Daoy (cell line): ENCODE results near the gene KDM3B. TPM values are rescaled to one million over a fixed set of nuclear protein-coding genes. Genes with fewer than 3 reads are reported as not detected.

Experiments used
- DNase-seq: peaks from one replicate; pipeline ENCODE4 v3.0.0-alpha.2; 2015; ENCODE audit warnings: low read depth
- total RNA-seq: library from RNA; depleted of rRNA; stranded (reverse); fragments of >200 nt; shearing (Covaris generic); gene quantifications from 2 replicates; pipeline ENCODE4 v1.2.3, GENCODE V29; 2014

KDM3B gene
- total RNA-seq, 1 experiment from 2014 or later = 34.9 TPM

DNA sequence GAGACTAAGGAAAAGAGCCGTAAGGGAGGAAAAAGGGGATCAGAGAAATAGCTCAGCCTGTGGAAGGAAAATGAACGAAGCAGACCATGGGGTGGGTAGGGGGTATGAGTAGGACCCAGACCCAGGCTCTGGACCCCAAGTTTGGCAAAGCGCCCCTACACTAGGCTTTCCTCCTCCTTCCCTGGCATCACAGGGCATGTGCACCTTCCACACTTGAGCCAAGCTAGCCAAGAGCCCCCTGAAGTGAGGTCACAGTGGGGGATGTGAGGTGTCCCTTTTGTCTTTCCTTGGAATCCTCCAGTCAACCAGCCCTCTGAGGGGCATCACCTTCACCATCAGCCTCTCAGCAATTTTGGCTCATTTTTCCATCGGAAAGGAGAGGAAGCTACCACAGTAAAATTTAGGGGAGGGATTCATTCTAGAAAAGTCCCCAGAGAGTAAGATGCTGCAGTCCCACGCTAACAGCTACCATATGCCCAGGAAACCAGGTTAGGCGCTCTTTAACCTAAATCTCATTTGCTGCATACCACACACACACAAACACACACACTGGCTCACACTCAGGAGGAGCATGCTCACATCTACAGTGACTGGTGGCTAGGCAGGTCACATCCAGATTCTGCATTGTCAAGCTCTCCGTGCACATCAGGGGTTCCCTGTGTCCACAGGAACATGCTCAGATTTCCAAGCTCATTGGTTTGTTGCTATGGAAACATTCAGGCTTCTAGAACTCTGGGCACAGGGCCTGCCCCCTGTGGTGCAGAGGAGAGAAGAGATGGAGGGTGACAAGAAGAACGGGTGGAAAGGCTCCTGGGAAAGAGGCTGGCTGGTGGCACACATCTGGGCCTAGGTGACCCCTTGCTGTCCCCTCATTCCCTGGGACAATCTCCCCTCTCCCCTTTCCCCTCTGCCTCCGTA lies 96.3 kb downstream of the KDM3B start:
- peak; percentile 48 for DNase-seq

GRCh38 chr5:138449501-138450239 lies 97.2 kb downstream of the KDM3B start:
- DNase-seq = peak; percentile 90

DNA sequence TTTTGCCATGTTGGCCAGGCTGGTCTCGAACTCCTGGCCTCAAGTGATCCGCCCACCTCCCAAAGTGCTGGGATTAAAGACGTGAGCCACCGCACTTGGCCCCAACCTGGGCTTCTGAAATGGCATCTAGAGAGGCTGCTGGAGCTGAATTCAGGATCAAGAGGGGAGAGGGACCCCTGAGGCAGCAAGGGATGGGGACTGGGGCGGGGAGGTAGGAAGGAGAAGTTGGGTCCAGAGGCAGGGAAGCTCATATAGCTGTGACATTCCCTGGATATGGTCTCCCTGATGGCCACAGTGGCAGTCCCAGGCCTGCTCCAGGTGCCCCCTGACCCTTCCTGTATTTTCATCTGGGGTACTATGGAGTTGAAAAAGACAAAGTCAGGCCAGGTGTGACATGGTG lies 98.5 kb downstream of the KDM3B start:
- no peak for DNase-seq

DNA sequence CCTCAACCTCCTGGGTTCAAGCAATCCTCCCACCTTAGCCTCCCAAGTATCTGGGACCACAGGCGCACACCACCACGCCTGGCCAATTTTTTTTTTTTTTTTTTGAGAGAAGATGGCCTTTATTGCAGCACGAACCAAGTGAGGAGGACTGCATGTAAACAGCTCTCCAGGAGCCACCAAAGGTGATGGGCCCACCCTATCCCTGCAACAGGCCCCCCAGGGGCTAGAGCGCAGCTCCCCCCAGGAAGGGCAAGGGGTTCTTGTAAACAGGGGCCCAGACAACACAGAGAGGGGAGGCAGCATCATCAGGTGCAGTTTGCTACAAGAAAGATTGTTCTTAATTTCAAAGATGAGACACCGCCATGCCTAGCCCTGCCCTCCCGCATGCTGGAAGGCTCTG lies 100.2 kb downstream of the KDM3B start:
- peak; percentile 1 for DNase-seq

- DNase-seq = no peak
These were observed 101.1 kb downstream of the KDM3B start for GRCh38 chr5:138453590-138453989.

- DNase-seq = no peak
These were observed 101.6 kb downstream of the KDM3B start for GRCh38 chr5:138454121-138454520.

DNA sequence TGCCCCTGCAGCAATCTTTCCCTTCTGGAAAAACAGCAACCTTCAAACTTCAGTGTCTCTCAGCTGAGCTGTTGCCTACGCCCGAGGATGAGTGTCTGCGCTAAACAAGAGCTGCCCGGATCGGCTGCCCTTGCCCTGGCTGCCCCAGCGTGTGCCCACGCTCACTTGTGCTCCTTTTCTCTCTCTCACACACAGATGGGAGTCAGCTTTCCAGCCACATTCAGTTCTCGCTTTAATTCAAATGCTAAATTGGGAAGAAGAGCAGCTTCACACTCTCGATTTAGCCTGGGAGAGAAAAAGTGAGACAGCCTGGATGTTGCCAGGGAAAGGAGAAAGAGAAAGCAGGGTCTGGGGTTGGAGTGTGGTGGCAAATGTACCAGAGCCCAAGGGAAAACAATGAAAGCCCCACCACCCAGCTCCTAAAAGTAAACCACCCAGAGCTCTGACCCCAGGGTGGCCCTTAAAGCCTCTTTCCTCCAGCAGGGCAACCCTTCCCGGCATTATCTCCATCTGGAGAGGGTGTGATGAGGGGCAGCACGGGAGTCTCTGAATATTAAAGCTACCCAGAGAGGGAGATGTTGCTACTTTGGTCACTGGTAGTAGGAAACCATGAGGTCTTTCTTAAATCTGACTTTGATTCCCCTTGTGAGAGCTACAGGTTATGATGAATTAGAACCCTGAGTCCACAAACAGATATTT lies 102.9 kb downstream of the KDM3B start:
- no peak for DNase-seq

DNA sequence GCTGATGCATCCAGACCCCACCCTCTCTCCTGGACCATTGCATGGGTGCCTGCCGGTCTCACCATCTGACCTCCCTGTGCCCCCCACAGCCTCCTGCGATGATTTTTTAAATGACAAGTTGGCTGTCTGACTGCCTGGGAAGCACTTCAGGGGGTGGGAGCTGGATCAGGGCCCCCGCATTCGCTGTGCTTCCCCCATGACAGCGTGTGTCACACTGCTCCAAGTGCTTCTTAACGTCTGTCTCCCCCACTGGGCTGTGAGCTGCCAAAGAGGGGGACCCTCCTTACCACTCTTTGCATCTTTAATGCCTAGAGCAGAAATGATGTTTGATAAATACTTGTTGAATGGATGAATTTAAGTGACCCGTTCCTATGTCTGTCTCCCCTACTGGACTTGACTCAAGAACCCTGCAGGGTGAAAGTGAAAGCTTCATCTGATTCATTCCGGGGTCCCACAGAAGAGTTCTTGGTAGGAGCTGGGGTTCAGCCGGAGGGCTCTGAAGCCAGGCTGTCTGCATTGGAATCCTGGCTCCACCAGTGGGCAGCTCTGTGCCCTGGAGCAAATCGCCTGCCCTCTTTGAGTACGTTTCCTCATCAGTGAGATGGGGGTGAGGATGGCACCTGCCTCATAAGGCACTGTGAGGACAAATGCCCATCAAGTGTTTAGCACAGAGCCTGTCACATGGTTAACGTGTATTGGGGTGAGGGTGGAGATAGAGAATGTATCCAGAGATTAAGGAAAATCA lies 105.2 kb downstream of the KDM3B start:
- no peak for DNase-seq

DNA sequence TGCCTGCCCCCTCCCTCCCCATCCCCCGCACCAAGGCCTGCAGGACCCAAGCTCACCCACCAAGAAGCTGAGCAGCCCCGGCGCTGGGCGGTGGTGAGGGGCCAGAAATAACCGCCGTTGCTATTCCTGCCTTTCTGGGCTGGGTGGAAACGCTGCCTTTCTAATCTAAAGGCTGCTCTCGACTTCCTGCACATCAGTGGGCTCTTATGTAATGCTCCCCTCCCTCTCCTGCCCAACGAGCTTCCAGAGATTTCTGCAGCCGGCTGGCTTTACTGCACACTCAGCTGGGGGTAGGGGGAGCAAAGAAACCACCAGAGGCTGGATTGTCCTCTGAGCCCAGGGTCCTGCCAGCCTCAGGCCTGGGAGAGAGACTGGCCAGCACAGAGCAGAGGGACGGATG lies 105.9 kb downstream of the KDM3B start:
- no peak for DNase-seq

GRCh38 chr5:138458856-138459255 lies 106.4 kb downstream of the KDM3B start:
- no peak for DNase-seq

DNA sequence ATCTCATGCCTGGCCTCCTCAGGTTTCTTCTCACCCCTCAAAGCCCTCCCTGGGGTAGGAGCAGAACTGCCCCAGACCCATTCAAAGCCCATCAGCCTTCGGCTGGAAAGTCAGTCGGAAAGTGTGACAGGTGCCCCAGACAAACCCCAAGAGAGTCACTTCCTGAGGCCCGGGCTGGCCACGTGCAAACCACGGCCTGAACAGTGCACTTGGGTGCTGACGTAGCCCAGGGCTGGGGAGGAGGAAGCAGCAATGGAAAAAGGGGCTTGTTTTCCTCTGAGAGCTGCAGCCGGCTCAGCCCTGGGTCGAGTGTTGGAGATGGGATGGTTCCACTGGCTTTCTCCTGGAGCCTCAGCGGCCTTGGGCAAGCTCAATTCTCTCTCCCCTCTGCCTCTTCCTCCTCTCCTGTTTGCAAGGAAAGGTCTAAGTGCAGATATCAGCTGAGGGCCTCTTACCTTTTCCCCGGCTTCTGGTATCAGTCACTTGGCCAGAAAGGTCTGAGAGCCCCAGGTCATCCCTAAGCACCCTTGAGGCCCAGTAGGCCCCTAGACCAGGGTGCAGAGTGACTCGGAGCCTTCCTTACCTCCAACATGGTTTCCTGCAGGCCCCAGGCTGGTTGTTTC lies 106.9 kb downstream of the KDM3B start:
- no peak for DNase-seq

GRCh38 chr5:138460032-138460693 lies 107.7 kb downstream of the KDM3B start:
- DNase-seq = no peak

GRCh38 chr5:138461343-138462125 lies 109.0 kb downstream of the KDM3B start:
- DNase-seq = peak; percentile 83

DNA sequence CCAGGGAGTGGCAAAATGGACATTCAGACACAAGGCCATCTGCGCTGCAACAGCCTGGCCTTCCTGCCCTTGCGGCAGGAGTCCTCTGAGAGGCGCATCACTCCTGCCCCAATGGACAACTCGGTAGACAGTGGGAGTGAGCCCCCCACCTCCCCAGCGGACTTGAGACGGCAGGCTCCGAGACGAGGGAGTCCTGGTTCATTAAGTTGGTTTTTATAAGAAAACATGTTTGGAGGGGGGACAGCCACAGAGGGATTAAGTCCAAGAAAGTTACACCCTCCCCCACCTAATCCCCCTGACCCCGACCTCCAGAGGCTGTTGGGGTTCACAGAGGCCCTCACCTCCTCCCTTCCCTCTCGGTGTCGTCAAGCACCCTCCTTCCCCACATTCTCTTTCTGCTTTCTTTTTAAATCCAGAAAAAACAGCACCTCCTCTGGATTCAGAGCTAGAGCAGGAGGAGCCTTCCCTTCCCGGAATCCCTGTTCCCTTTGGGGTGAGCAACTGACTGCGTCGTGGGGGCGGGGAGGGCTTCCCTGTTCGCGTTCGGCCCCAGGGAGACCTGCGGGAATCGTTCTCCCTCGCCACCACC lies 111.0 kb downstream of the KDM3B start:
- DNase-seq = peak; percentile 25

DNA sequence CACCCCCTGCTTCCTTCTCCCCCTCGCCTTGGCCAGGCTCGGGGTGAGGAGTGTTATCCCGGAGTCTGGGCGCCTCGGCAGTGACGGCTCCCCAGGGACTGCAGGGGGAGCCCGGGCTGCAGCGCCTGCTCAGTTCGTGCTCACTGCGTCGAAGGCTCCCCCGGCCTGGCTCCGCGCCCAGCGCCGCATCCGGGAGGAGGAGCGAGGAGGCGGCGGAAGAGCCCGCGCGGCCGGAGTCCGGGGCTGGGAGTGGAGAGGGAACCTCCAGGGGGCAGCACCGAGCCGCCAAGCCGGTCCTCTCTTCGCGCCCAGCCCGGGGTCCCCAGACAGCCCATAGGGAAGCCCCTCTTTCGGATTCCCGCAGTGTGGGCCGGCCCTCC lies 111.5 kb downstream of the KDM3B start:
- peak; percentile 99 for DNase-seq

GRCh38 chr5:138464388-138465260 lies 112.1 kb downstream of the KDM3B start:
- DNase-seq = peak; percentile 99

- DNase-seq = peak; percentile 96
These were observed 113.0 kb downstream of the KDM3B start, which contains the start of gene EGR1 for GRCh38 chr5:138465261-138466124. TSS of gene EGR1 (plus strand) at chr5:138465479. CDS start at chr5:138465762, 283 bp downstream.
